ENCODE data around the gene PERCC1. TPM values are rescaled to one million over a fixed set of nuclear protein-coding genes. Genes with fewer than 3 reads are reported as not detected.

Gene PERCC1
- total and polyA plus RNA-seq, 9 of the 15 experiments (the other 6 are each of a cell fraction or from before 2014, with no cell fraction given) = not detected

DNA sequence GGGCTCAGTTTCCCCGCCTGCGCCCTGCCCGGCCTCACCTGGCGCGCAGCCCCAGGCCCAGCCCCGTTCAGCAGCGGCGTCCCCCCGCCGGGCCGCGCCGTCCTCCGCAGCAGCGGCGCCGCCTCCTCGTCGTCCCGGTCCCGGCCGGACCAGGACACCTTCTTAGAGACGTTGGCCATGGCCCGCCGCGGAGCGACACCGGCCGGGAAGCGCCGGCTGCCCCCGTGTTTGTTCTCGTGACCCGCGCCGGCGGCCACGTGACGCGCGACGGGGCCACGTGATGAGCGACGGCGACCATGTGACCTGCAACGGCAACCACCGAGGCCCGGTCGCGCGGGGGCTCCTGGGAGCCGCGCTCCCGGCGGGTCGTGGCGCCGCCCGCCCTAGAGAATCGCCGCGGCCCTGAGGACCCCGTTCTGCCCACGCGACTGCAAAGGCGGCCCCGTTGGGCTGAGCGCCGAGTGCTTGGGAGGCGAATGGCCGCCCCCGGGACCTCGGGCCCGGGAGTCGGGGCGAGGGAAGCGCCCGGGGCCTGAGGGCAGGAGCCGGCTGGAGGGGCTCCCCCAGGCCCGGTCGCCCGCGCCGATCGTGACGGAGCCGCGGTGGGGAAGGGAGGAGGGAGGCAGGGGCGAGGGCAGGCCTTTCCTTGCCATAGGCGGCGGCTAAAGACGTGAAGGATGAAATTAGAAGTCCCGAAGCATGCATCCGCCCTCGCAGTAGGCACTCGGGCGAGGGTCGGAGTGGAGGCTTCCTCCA, 44.1 kb downstream of the PERCC1 start, which contains the start of gene CLCN7 (continued):
- TF ChIP-seq HDAC8 (tag; IDR thresholded peaks at IDR 0.05) (peak; percentile 56; the same call in 1 of the 2 replicates), ZNF124 (CRISPR knock-in tag; IDR thresholded peaks at IDR 0.05) (peak; percentile 58; the same call in 1 of the 2 replicates), BRD4 (IDR thresholded peaks at IDR 0.05) (peak; percentile 85), DACH1 (IDR thresholded peaks at IDR 0.05; ENCODE audit: partially characterized antibody) (peak; percentile 5), FOXK1 (CRISPR knock-in tag; IDR thresholded peaks at IDR 0.05; ENCODE audit: borderline replicate concordance) (0 out of 2 replicates have a peak, but pooled peaks have one; percentile 61), MCM7 (IDR thresholded peaks at IDR 0.05) (no peak), STAT5A (IDR thresholded peaks at IDR 0.05; ENCODE audit: borderline replicate concordance, low read length) (peak; percentile 11; the same call in 1 of the 2 replicates), ARID1B (IDR thresholded peaks at IDR 0.05) (no peak), ZBTB17 (CRISPR knock-in tag; IDR thresholded peaks at IDR 0.05) (peak; percentile 72; the same call in 1 of the 2 replicates), PML (IDR thresholded peaks at IDR 0.05; ENCODE audit: low read length) (peak; percentile 37; the same call in 1 of the 2 replicates)
- TF ChIP-seq, protein P1, sequence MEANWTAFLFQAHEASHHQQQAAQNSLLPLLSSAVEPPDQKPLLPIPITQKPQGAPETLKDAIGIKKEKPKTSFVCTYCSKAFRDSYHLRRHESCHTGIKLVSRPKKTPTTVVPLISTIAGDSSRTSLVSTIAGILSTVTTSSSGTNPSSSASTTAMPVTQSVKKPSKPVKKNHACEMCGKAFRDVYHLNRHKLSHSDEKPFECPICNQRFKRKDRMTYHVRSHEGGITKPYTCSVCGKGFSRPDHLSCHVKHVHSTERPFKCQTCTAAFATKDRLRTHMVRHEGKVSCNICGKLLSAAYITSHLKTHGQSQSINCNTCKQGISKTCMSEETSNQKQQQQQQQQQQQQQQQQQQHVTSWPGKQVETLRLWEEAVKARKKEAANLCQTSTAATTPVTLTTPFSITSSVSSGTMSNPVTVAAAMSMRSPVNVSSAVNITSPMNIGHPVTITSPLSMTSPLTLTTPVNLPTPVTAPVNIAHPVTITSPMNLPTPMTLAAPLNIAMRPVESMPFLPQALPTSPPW (CRISPR knock-in tag; IDR thresholded peaks at IDR 0.05) = peak; percentile 55
- TF ChIP-seq, protein P2, sequence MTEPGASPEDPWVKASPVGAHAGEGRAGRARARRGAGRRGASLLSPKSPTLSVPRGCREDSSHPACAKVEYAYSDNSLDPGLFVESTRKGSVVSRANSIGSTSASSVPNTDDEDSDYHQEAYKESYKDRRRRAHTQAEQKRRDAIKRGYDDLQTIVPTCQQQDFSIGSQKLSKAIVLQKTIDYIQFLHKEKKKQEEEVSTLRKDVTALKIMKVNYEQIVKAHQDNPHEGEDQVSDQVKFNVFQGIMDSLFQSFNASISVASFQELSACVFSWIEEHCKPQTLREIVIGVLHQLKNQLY (CRISPR knock-in tag; conservative IDR thresholded peaks at IDR 0.05) = peak; percentile 67 to 94; a peak in 3 of 4 replicates
- TF ChIP-seq, protein P3, sequence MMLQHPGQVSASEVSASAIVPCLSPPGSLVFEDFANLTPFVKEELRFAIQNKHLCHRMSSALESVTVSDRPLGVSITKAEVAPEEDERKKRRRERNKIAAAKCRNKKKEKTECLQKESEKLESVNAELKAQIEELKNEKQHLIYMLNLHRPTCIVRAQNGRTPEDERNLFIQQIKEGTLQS (IDR thresholded peaks at IDR 0.05) = no peak; the same call in 1 of the 2 replicates
- TF ChIP-seq, protein P3 (CRISPR knock-in tag; conservative IDR thresholded peaks at IDR 0.05) = peak; percentile 83; the same call in 1 of the 2 replicates
- TF ChIP-seq, protein P4, sequence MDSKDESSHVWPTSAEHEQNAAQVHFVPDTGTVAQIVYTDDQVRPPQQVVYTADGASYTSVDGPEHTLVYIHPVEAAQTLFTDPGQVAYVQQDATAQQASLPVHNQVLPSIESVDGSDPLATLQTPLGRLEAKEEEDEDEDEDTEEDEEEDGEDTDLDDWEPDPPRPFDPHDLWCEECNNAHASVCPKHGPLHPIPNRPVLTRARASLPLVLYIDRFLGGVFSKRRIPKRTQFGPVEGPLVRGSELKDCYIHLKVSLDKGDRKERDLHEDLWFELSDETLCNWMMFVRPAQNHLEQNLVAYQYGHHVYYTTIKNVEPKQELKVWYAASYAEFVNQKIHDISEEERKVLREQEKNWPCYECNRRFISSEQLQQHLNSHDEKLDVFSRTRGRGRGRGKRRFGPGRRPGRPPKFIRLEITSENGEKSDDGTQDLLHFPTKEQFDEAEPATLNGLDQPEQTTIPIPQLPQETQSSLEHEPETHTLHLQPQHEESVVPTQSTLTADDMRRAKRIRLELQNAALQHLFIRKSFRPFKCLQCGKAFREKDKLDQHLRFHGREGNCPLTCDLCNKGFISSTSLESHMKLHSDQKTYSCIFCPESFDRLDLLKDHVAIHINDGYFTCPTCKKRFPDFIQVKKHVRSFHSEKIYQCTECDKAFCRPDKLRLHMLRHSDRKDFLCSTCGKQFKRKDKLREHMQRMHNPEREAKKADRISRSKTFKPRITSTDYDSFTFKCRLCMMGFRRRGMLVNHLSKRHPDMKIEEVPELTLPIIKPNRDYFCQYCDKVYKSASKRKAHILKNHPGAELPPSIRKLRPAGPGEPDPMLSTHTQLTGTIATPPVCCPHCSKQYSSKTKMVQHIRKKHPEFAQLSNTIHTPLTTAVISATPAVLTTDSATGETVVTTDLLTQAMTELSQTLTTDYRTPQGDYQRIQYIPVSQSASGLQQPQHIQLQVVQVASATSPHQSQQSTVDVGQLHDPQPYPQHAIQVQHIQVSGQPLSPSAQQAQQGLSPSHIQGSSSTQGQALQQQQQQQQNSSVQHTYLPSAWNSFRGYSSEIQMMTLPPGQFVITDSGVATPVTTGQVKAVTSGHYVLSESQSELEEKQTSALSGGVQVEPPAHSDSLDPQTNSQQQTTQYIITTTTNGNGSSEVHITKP (IDR thresholded peaks at IDR 0.05; ENCODE audit: partially characterized antibody) = peak; percentile 11
- TF ChIP-seq, protein P5, sequence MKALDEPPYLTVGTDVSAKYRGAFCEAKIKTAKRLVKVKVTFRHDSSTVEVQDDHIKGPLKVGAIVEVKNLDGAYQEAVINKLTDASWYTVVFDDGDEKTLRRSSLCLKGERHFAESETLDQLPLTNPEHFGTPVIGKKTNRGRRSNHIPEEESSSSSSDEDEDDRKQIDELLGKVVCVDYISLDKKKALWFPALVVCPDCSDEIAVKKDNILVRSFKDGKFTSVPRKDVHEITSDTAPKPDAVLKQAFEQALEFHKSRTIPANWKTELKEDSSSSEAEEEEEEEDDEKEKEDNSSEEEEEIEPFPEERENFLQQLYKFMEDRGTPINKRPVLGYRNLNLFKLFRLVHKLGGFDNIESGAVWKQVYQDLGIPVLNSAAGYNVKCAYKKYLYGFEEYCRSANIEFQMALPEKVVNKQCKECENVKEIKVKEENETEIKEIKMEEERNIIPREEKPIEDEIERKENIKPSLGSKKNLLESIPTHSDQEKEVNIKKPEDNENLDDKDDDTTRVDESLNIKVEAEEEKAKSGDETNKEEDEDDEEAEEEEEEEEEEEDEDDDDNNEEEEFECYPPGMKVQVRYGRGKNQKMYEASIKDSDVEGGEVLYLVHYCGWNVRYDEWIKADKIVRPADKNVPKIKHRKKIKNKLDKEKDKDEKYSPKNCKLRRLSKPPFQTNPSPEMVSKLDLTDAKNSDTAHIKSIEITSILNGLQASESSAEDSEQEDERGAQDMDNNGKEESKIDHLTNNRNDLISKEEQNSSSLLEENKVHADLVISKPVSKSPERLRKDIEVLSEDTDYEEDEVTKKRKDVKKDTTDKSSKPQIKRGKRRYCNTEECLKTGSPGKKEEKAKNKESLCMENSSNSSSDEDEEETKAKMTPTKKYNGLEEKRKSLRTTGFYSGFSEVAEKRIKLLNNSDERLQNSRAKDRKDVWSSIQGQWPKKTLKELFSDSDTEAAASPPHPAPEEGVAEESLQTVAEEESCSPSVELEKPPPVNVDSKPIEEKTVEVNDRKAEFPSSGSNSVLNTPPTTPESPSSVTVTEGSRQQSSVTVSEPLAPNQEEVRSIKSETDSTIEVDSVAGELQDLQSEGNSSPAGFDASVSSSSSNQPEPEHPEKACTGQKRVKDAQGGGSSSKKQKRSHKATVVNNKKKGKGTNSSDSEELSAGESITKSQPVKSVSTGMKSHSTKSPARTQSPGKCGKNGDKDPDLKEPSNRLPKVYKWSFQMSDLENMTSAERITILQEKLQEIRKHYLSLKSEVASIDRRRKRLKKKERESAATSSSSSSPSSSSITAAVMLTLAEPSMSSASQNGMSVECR (CRISPR knock-in tag; IDR thresholded peaks at IDR 0.05) = peak; percentile 96

Measured in K562 (cell line).